H1 (cell line): ENCODE data around the gene KCNT1.

ENCODE experiments used
- EZH2 ChIP-seq: fragments of 200-600 bp; sonication (generic); IDR thresholded peaks from 2 replicates; pipeline ENCODE4 v1.7.1; 2012; ENCODE audit warnings: low read depth, mild to moderate bottlenecking, moderate library complexity, low read length, inconsistent platforms; ENCODE audit not compliant: severe bottlenecking
- POLR2A ChIP-seq, 2 experiments: IDR thresholded peaks; 1 replicate in 1 of 2; 2 replicates in 1 of 2; pipeline ENCODE4 v1.6.1; 2011; ENCODE audit warnings: low read depth in 2 of 2, low read length in 2 of 2, mild to moderate bottlenecking in 2 of 2; ENCODE audit errors: control extremely low read depth in 1 of 2
- POLR2AphosphoS5 ChIP-seq: IDR thresholded peaks from 2 replicates; pipeline ENCODE4 v1.6.1; 2011; ENCODE audit warnings: low read depth, low read length

GRCh38 chr9:135783540-135784245 is 81.7 kb downstream of the KCNT1 start:
- no peak for TF ChIP-seq EZH2
- TF ChIP-seq POLR2AphosphoS5, result no peak
- TF ChIP-seq POLR2A (IDR thresholded peaks at IDR 0.05; ENCODE audit: control extremely low read depth in 1 of 2, low read depth in 2 of 2, low read length in 2 of 2), result no peak
